ENCODE data around the gene C2CD3. TPM values are rescaled to one million over a fixed set of nuclear protein-coding genes. Genes with fewer than 3 reads are reported as not detected.

C2CD3 gene
- total RNA-seq, 1 experiment from 2014 or later = 18.7 TPM

GRCh38 chr11:73998846-73999575, 171.8 kb downstream of the C2CD3 start (continued):
- no peak for TF ChIP-seq AFF4 (CRISPR knock-in tag; IDR thresholded peaks at IDR 0.05; ENCODE audit: borderline replicate concordance)
- no peak for TF ChIP-seq FOXP1 (CRISPR knock-in tag; IDR thresholded peaks at IDR 0.05; ENCODE audit: borderline replicate concordance)
- TF ChIP-seq TCF7 (CRISPR knock-in tag; IDR thresholded peaks at IDR 0.05; ENCODE audit: low read depth) = no peak
- no peak for TF ChIP-seq SMAD4 (CRISPR knock-in tag; IDR thresholded peaks at IDR 0.05)
- no peak for TF ChIP-seq SOX15 (CRISPR knock-in tag; IDR thresholded peaks at IDR 0.05)
- TF ChIP-seq HMGXB4 (CRISPR knock-in tag; IDR thresholded peaks at IDR 0.05) = no peak
- TF ChIP-seq USF2 (CRISPR knock-in tag; IDR thresholded peaks at IDR 0.05) = no peak

GRCh38 chr11:73997120-73997770, 173.6 kb downstream of the C2CD3 start:
- ChIA-PET CTCF (interaction anchor here (0.6 to 1.1 kb wide), 4 partner anchors 11 to 46 kb away, joined by 3 read pairs; partner anchors contain the start of gene DNAJB13), POLR2A (no interaction called here)
- no peaks in the 10 kb centered on the region for H3K36me3 Mint-ChIP-seq
- H3K4me1 Mint-ChIP-seq = no peaks in the 10 kb centered on the region
- H3K27ac Mint-ChIP-seq = 0 out of 2 replicates have a peak overlapping the region, but pooled peaks have one; percentile 2
- no peaks in the 10 kb centered on the region for H3K27me3 Mint-ChIP-seq (ENCODE audit: low read depth)
- ATAC-seq (no peak), DNase-seq (ENCODE audit: low spot score) (no peak)
- H3K4me3 Mint-ChIP-seq = no peak overlapping the region
- H3K9me3 Mint-ChIP-seq = no peaks in the 10 kb centered on the region
- no peak for TF ChIP-seq CTCF (IDR thresholded peaks at IDR 0.05)
- TF ChIP-seq ZNF512 (CRISPR knock-in tag; IDR thresholded peaks at IDR 0.05; ENCODE audit: borderline replicate concordance) = no peak
- no peak for TF ChIP-seq NR2C2 (CRISPR knock-in tag; IDR thresholded peaks at IDR 0.05)
- no peak for TF ChIP-seq ATF2 (CRISPR knock-in tag; IDR thresholded peaks at IDR 0.05; ENCODE audit: borderline replicate concordance, low read depth)
- no peak for TF ChIP-seq E2F5 (CRISPR knock-in tag; IDR thresholded peaks at IDR 0.05)
- no peak for TF ChIP-seq ZNF121 (CRISPR knock-in tag; IDR thresholded peaks at IDR 0.05)
- no peak for TF ChIP-seq ZNF219 (CRISPR knock-in tag; IDR thresholded peaks at IDR 0.05; ENCODE audit: borderline replicate concordance)
- TF ChIP-seq SMAD4 (CRISPR knock-in tag; IDR thresholded peaks at IDR 0.05) = no peak
- TF ChIP-seq ETV6 (CRISPR knock-in tag; IDR thresholded peaks at IDR 0.05) = no peak
- no peak for TF ChIP-seq USF1 (CRISPR knock-in tag; IDR thresholded peaks at IDR 0.05)
- TF ChIP-seq MXD4 (CRISPR knock-in tag; IDR thresholded peaks at IDR 0.05; ENCODE audit: borderline replicate concordance) = no peak
- no peak for TF ChIP-seq ATF6 (CRISPR knock-in tag; IDR thresholded peaks at IDR 0.05)
- no peak for TF ChIP-seq TP53 (CRISPR knock-in tag; IDR thresholded peaks at IDR 0.05)

Measured in WTC11 (cell line).